NCI-H2081 treated with DMSO at 0.1 percent for 48 hours (cell line): ENCODE data around the gene PTGIR.

Experiments used
- DNase-seq: peaks from one replicate; lab custom pipeline; 2025; lab: John Stamatoyannopoulos, UW

The PTGIR gene

GRCh38 chr19:46614114-46614722 is 10.7 kb downstream of the PTGIR start:
- DNase-seq: no peak

GRCh38 chr19:46613525-46613924 is 11.4 kb downstream of the PTGIR start:
- DNase-seq: no peak

GRCh38 chr19:46611776-46612175 is 13.1 kb downstream of the PTGIR start:
- DNase-seq: no peak

GRCh38 chr19:46610851-46611770 is 13.8 kb downstream of the PTGIR start:
- DNase-seq: no peak

GRCh38 chr19:46610413-46610775 is 14.5 kb downstream of the PTGIR start:
- no peak for DNase-seq

- DNase-seq: no peak
Observed at GRCh38 chr19:46609511-46610412, 15.1 kb downstream of the PTGIR start.

- no peak for DNase-seq
Observed at GRCh38 chr19:46608581-46609345, 16.1 kb downstream of the PTGIR start.

- no peak for DNase-seq
Observed at GRCh38 chr19:46608178-46608577, 16.7 kb downstream of the PTGIR start.

GRCh38 chr19:46607448-46607841 is 17.4 kb downstream of the PTGIR start:
- no peak for DNase-seq

GRCh38 chr19:46606681-46607447 is 18.0 kb downstream of the PTGIR start:
- no peak for DNase-seq

- no peak for DNase-seq
Observed at GRCh38 chr19:46606019-46606418, 18.9 kb downstream of the PTGIR start.

GRCh38 chr19:46605356-46605821 is 19.5 kb downstream of the PTGIR start:
- no peak for DNase-seq

GRCh38 chr19:46604781-46605355 is 20.0 kb downstream of the PTGIR start:
- DNase-seq: no peak

- no peak for DNase-seq
Observed at GRCh38 chr19:46603752-46604231, 21.1 kb downstream of the PTGIR start.

GRCh38 chr19:46603195-46603637 is 21.7 kb downstream of the PTGIR start:
- DNase-seq: no peak

- no peak for DNase-seq
Observed at GRCh38 chr19:46602392-46603194, 22.3 kb downstream of the PTGIR start.

GRCh38 chr19:46601318-46602224 is 23.3 kb downstream of the PTGIR start, which contains the start of gene CALM3:
CALM3 (plus strand) TSS chr19:46601330; CDS start chr19:46601435, 105 bp downstream.
- no peak for DNase-seq
